NT2/D1 (cell line): ENCODE data around the gene BFSP1.

ENCODE experiments used
- DNase-seq: peaks from one replicate; pipeline ENCODE4 v3.0.0-alpha.2; 2011; ENCODE audit warnings: low read depth, low spot score
- H3K27me3 ChIP-seq: 2 replicates; pipeline ENCODE4 v1.6.0; 2011; ENCODE audit warnings: mild to moderate bottlenecking; ENCODE audit not compliant: insufficient read length, insufficient read depth
- H3K36me3 ChIP-seq: 2 replicates; pipeline ENCODE4 v1.6.1; 2011; ENCODE audit warnings: mild to moderate bottlenecking, low read length, mixed read lengths; ENCODE audit not compliant: insufficient read depth, insufficient read length
- H3K4me1 ChIP-seq: 2 replicates; pipeline ENCODE4 v1.5.1; 2011; ENCODE audit not compliant: insufficient read depth, insufficient read length
- H3K4me3 ChIP-seq: 2 replicates; pipeline ENCODE4 v1.5.1; 2011; ENCODE audit warnings: low read depth; ENCODE audit not compliant: insufficient read length
- H3K9ac ChIP-seq: 2 replicates; pipeline ENCODE4 v1.6.0; 2011; ENCODE audit warnings: low read depth; ENCODE audit not compliant: insufficient read length
- H3K9me3 ChIP-seq: 2 replicates; pipeline ENCODE4 v1.5.1; 2011; ENCODE audit warnings: mild to moderate bottlenecking, low read length; ENCODE audit not compliant: insufficient read depth
- SUZ12 ChIP-seq: IDR thresholded peaks from 2 replicates; pipeline ENCODE4 v1.6.1; 2011; ENCODE audit not compliant: insufficient read length, insufficient read depth; ENCODE audit errors: extremely low read depth
- YY1 ChIP-seq: IDR thresholded peaks from 2 replicates; pipeline ENCODE4 v1.6.1; 2011; ENCODE audit not compliant: insufficient read length, insufficient read depth
- ZNF274 ChIP-seq: IDR thresholded peaks from 2 replicates; pipeline ENCODE4 v1.6.1; 2011; ENCODE audit warnings: mild to moderate bottlenecking, low read depth, low read length

The BFSP1 gene

GRCh38 chr20:17518339-17519052 is 12.7 kb downstream of the BFSP1 start:
- Histone ChIP-seq H3K4me1 (no peaks in the 10 kb centered on the region), H3K27me3 (no peaks in the 10 kb centered on the region), H3K9me3 (no peaks in the 10 kb centered on the region), H3K4me3 (no peak overlapping the region), H3K36me3 (no peaks in the 10 kb centered on the region), H3K9ac (no peak overlapping the region)
- no peak for TF ChIP-seq ZNF274
- TF ChIP-seq YY1, result no peak
- TF ChIP-seq SUZ12, result no peak
- DNase-seq, result no peak

- no peak for DNase-seq
- Histone ChIP-seq H3K4me3 (no peak overlapping the region), H3K27me3 (no peaks in the 10 kb centered on the region), H3K9me3 (no peaks in the 10 kb centered on the region), H3K9ac (no peak overlapping the region), H3K36me3 (no peaks in the 10 kb centered on the region), H3K4me1 (peaks cover 4% of the 10 kb centered on the region)
- TF ChIP-seq YY1 (no peak), SUZ12 (no peak), ZNF274 (no peak)
These were observed 16.1 kb downstream of the BFSP1 start for GRCh38 chr20:17515053-17515452.

- H3K9me3 ChIP-seq, result no peaks in the 10 kb centered on the region
- TF ChIP-seq SUZ12 (no peak), ZNF274 (no peak), YY1 (no peak)
These were observed 17.2 kb downstream of the BFSP1 start for GRCh38 chr20:17513939-17514338.

GRCh38 chr20:17511401-17511800 is 19.8 kb downstream of the BFSP1 start:
- no peaks in the 10 kb centered on the region for H3K27me3 ChIP-seq
- DNase-seq, result no peak
- no peaks in the 10 kb centered on the region for H3K36me3 ChIP-seq
- H3K4me3 ChIP-seq, result no peak overlapping the region
- H3K4me1 ChIP-seq, result peaks cover 4% of the 10 kb centered on the region
- TF ChIP-seq SUZ12, result no peak
- TF ChIP-seq ZNF274, result no peak
- TF ChIP-seq YY1, result no peak
- no peaks in the 10 kb centered on the region for H3K9me3 ChIP-seq
- H3K9ac ChIP-seq, result no peak overlapping the region

More at GRCh38 chr20:17513939-17514338, 17.2 kb downstream of the BFSP1 start:
- H3K27me3 ChIP-seq, result no peaks in the 10 kb centered on the region
- H3K36me3 ChIP-seq, result no peaks in the 10 kb centered on the region
- H3K4me1 ChIP-seq, result peaks cover 4% of the 10 kb centered on the region
- DNase-seq, result no peak
- H3K9ac ChIP-seq, result no peak overlapping the region
- no peak overlapping the region for H3K4me3 ChIP-seq

GRCh38 chr20:17510548-17510947 is 20.6 kb downstream of the BFSP1 start:
- H3K4me1 ChIP-seq, result peaks cover 4% of the 10 kb centered on the region
- H3K9ac ChIP-seq, result no peak overlapping the region
- TF ChIP-seq YY1 (no peak), SUZ12 (no peak), ZNF274 (no peak)
- no peak for DNase-seq
- H3K9me3 ChIP-seq, result no peaks in the 10 kb centered on the region
- H3K4me3 ChIP-seq, result no peak overlapping the region
- no peaks in the 10 kb centered on the region for H3K27me3 ChIP-seq
- no peaks in the 10 kb centered on the region for H3K36me3 ChIP-seq

- Histone ChIP-seq H3K4me3 (no peak overlapping the region), H3K4me1 (peaks cover 4% of the 10 kb centered on the region), H3K27me3 (no peaks in the 10 kb centered on the region), H3K36me3 (no peaks in the 10 kb centered on the region), H3K9ac (no peak overlapping the region), H3K9me3 (no peaks in the 10 kb centered on the region)
- no peak for DNase-seq
- TF ChIP-seq SUZ12, result no peak
- no peak for TF ChIP-seq ZNF274
- TF ChIP-seq YY1, result no peak
These were observed 22.4 kb downstream of the BFSP1 start for GRCh38 chr20:17508756-17509155.

GRCh38 chr20:17507531-17507930 is 23.6 kb downstream of the BFSP1 start:
- H3K4me1 ChIP-seq, result no peaks in the 10 kb centered on the region
- no peak overlapping the region for H3K4me3 ChIP-seq
- no peak for DNase-seq
- TF ChIP-seq YY1 (no peak), ZNF274 (no peak), SUZ12 (no peak)
- H3K9me3 ChIP-seq, result no peaks in the 10 kb centered on the region
- no peak overlapping the region for H3K9ac ChIP-seq
- no peaks in the 10 kb centered on the region for H3K36me3 ChIP-seq
- no peaks in the 10 kb centered on the region for H3K27me3 ChIP-seq
